Thymus (tissue), 11 donors: ENCODE data around the gene EYA4. TPM values are rescaled to one million over a fixed set of nuclear protein-coding genes. Genes with fewer than 3 reads are reported as not detected.

Experiments
- DNase-seq, 9 donors: peaks; one replicate each; pipeline ENCODE4 v3.0.0-alpha.2; 2013; ENCODE audit warnings: low spot score in 9 of 9, low read depth in 6 of 9, missing footprints in 1 of 9
- H3K27ac ChIP-seq, 2 donors: one replicate each; pipeline ENCODE4 v1.5.1; 2013; ENCODE audit warnings: control low read depth in 1 of 2, low read depth in 1 of 2, low read length in 1 of 2, mild to moderate bottlenecking in 1 of 2, moderate library complexity in 1 of 2
- H3K27me3 ChIP-seq, 2 donors: one replicate each; pipeline ENCODE4 v1.5.1; 2013; ENCODE audit warnings: low read length in 1 of 2; ENCODE audit not compliant: control insufficient read depth in 2 of 2, insufficient read depth in 1 of 2
- H3K36me3 ChIP-seq, 2 donors: one replicate each; pipeline ENCODE4 v1.5.1; 2013; ENCODE audit warnings: low read length in 1 of 2, mild to moderate bottlenecking in 1 of 2, moderate library complexity in 1 of 2; ENCODE audit not compliant: control insufficient read depth in 2 of 2, insufficient read depth in 2 of 2
- H3K4me1 ChIP-seq, 2 donors: one replicate each; pipeline ENCODE4 v1.5.1; 2013; ENCODE audit warnings: low read length in 2 of 2; ENCODE audit not compliant: control insufficient read depth in 2 of 2, insufficient read depth in 2 of 2
- H3K4me3 ChIP-seq, 2 donors: one replicate each; pipeline ENCODE4 v1.5.1; 2013; ENCODE audit warnings: low read length in 2 of 2, control low read depth in 1 of 2, mild to moderate bottlenecking in 1 of 2
- H3K9me3 ChIP-seq, 2 donors: one replicate each; pipeline ENCODE4 v1.5.1; 2013; ENCODE audit warnings: low read length in 1 of 2, mild to moderate bottlenecking in 1 of 2; ENCODE audit not compliant: control insufficient read depth in 2 of 2, insufficient read depth in 1 of 2
- WGBS: extraction: QIAGEN DNeasy Blood & Tissue Kit; methylation state at CpG from one replicate; pipeline ENCODE4 v1.1.7; 2013; 5-methylcytosine and 5-hydroxymethylcytosine counted together
- polyA plus RNA-seq: library from polyadenylated mRNA; stranded (reverse); fragments of 200-250 nt; gene quantifications from one replicate; pipeline ENCODE4 v1.2.3, GENCODE V29; 2013
- total RNA-seq: library from RNA; stranded (reverse); fragments of 120-200 nt; gene quantifications from one replicate; pipeline ENCODE4 v1.2.4, GENCODE V29; 2013
- donor health status: healthy.

The EYA4 gene
- total and polyA plus RNA-seq, 2 donors = 6.2 to 9.5 TPM

DNA sequence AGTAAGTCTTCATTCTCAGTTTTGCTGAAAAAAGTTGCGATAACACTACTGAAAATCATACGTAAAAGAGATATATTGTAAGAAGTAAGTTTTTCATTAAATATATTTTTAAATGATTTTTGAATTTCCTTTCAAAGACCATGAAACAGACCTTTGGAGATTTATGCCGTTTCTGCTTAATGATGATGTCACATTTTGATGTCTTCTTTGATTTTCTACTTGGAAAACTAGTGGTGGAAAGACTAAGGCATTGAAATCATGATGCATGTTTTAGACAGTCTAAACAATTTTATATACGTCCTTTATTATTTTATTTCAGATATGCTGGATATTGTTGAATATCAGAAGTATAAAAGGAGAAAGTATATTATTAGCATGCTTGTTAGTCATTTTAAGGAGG is 33.7 kb downstream of the EYA4 start:
- Histone ChIP-seq H3K27ac (no peak overlapping the region), H3K4me1 (no peaks in the 10 kb centered on the region), H3K4me3 (no peak overlapping the region), H3K9me3 (peaks cover 0 to 4% of the 10 kb centered on the region in 2 donors), H3K36me3 (no peaks in the 10 kb centered on the region), H3K27me3 (no peaks in the 10 kb centered on the region)
- DNase-seq = no peak
- 94% methylated on average over 4 of the region's 4 CpGs for WGBS

DNA sequence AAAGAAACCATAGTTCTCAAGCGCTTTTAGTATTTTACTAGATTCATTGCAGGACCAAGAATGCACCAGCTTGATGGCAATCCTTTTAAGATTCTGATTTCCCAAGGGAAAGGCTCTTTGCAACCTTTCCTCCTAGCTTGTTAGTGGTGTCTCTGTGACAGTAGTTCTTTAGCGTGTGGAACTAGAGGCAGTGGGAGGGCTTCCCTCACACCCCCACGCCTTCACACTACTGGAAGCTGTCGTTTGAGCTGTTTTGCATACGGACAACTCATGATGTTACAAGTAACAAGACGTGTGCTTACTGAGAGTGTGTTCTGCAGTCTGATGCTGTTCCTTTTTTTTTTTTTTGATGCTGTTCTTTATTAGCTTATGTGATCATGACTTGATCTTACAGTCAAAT is 34.1 kb downstream of the EYA4 start:
- no peaks in the 10 kb centered on the region for H3K36me3 ChIP-seq
- 59% methylated on average over 6 of the region's 6 CpGs for WGBS
- peaks cover 0 to 4% of the 10 kb centered on the region in 2 donors for H3K9me3 ChIP-seq

GRCh38 chr6:133277228-133277899 is 36.2 kb downstream of the EYA4 start:
- H3K27me3 ChIP-seq = no peaks in the 10 kb centered on the region
- WGBS = 89% methylated on average over 2 of the region's 2 CpGs
- H3K27ac ChIP-seq = no peak overlapping the region
- DNase-seq = no peak
- no peaks in the 10 kb centered on the region for H3K4me1 ChIP-seq
- no peak overlapping the region for H3K4me3 ChIP-seq
- peaks cover 0 to 4% of the 10 kb centered on the region in 2 donors for H3K9me3 ChIP-seq
- no peaks in the 10 kb centered on the region for H3K36me3 ChIP-seq

More for the DNA sequence above, 34.1 kb downstream of the EYA4 start:
- DNase-seq = no peak
- H3K4me1 ChIP-seq = no peaks in the 10 kb centered on the region
- no peaks in the 10 kb centered on the region for H3K27me3 ChIP-seq
- H3K4me3 ChIP-seq = no peak overlapping the region
- H3K27ac ChIP-seq = no peak overlapping the region

GRCh38 chr6:133277900-133278545 is 36.9 kb downstream of the EYA4 start:
- Histone ChIP-seq H3K27me3 (no peaks in the 10 kb centered on the region), H3K27ac (no peak overlapping the region), H3K4me3 (no peak overlapping the region), H3K4me1 (no peaks in the 10 kb centered on the region), H3K9me3 (no peaks in the 10 kb centered on the region), H3K36me3 (no peaks in the 10 kb centered on the region)
- WGBS = 90% methylated on average over 4 of the region's 4 CpGs
- DNase-seq = no peak

DNA sequence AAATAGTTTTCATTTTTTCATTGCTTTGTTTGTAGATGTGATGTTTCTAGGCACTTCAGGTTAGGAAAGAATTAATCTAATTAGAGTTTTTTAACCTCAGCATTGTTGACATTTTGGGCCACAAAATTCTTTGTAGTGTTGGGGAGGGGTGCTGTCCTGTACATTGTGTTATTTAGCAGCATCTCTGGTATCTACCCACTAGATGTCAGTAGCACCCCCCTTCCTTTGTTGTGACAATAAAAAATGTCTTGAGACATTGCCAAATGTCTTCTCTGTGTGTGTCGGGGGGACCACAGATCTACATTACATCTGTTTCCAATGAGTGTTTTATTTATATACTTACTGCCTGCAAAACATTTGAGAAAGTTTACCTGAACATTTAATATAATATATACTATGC is 45.6 kb downstream of the EYA4 start:
- no peak for DNase-seq
- H3K4me3 ChIP-seq = no peak overlapping the region
- H3K36me3 ChIP-seq = no peaks in the 10 kb centered on the region
- H3K4me1 ChIP-seq = no peaks in the 10 kb centered on the region
- no peaks in the 10 kb centered on the region for H3K27me3 ChIP-seq
- H3K27ac ChIP-seq = no peak overlapping the region
- 54% methylated on average over 1 of the region's 1 CpG for WGBS
- H3K9me3 ChIP-seq = no peaks in the 10 kb centered on the region

DNA sequence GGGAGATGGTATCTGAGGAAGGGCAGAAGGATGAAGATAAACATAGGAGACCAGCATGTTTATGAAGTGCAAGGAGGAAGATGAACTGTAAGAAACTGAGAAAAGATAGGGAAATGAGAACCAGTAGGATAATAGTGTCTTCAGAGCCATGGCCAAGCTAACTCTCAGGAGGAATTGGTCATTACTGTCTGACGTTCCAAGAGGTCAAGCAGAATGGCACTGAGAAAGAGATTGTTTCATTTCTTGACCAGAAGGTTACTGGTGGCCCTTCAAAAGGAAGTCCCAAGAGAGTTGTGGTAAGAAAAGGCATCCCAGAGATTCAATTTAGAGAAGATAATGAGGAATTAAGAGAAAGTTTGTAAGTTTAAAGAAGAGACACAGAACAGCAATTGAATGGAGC is 47.5 kb downstream of the EYA4 start:
- 71% methylated on average over 1 of the region's 1 CpG for WGBS
- Histone ChIP-seq H3K27me3 (no peaks in the 10 kb centered on the region), H3K27ac (no peak overlapping the region), H3K4me3 (no peak overlapping the region), H3K36me3 (no peaks in the 10 kb centered on the region), H3K4me1 (no peaks in the 10 kb centered on the region), H3K9me3 (no peaks in the 10 kb centered on the region)
- no peak for DNase-seq

DNA sequence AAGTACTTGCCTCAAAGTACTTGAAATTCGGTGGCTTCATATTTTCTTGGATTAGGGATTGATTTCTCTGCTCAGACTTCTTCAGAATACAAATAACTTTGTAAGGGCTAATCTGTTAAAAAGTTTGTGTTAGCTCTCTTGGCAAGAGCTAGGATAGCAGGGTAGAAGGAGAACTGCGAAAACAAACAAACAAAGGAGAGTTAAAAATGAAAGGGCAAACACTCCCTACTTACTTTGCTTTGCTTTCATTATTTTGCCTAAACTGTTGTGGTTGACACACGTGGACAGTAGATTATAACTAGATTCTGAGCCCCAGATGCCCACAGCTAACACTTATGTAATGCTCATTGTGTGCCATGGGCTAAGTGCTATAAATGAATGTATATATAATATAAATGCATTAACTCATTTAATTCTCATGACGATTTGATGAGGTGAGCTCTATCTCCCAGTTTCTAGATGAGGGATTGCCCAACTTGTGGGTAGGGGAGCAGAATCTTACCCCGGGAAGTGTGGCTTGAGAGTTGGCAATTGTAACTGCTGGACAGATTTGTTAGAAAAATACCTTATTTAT is 48.7 kb downstream of the EYA4 start:
- Histone ChIP-seq H3K27me3 (no peaks in the 10 kb centered on the region), H3K36me3 (no peaks in the 10 kb centered on the region), H3K4me3 (no peak overlapping the region), H3K4me1 (no peaks in the 10 kb centered on the region), H3K9me3 (no peaks in the 10 kb centered on the region), H3K27ac (no peak overlapping the region)
- WGBS = 92% methylated on average over 5 of the region's 5 CpGs
- DNase-seq = no peak

GRCh38 chr6:133290930-133291329 is 49.8 kb downstream of the EYA4 start:
- no peak overlapping the region for H3K4me3 ChIP-seq
- no peaks in the 10 kb centered on the region for H3K4me1 ChIP-seq
- no peak for DNase-seq
- H3K27me3 ChIP-seq = no peaks in the 10 kb centered on the region
- H3K9me3 ChIP-seq = no peaks in the 10 kb centered on the region
- WGBS = 93% methylated on average over 1 of the region's 1 CpG
- H3K27ac ChIP-seq = no peak overlapping the region
- H3K36me3 ChIP-seq = no peaks in the 10 kb centered on the region

DNA sequence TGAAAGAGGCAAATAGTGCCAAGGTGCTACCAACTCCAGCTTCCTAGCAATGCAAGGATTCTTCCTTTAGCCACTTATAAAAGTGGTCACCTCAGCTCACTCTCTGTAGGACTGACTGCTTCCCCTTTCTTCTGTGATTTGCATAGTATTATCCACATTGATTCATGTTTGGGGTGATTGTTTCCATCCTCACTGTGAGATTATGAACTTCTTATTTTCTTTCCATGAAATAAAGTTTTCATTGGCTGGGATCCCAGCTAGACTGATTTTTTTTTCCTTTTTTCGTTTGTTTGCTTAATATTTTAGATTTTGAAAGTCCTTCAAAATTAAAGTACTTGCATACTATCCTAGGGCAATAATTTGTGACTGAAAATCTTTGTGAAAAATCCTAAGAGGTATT is 50.5 kb downstream of the EYA4 start:
- no peak for DNase-seq
- Histone ChIP-seq H3K4me3 (no peak overlapping the region), H3K9me3 (no peaks in the 10 kb centered on the region), H3K4me1 (no peaks in the 10 kb centered on the region), H3K27ac (no peak overlapping the region), H3K36me3 (no peaks in the 10 kb centered on the region), H3K27me3 (no peaks in the 10 kb centered on the region)
- WGBS = 70% methylated on average over 1 of the region's 1 CpG
